Activated CD8-positive, alpha-beta memory T cell treated with anti-CD3 and anti-CD28 coated beads for 1 hour (primary cell): Measurements from ENCODE around the gene HOXA3.

ENCODE experiments used
- DNase-seq, 2 donors: peaks; one replicate each; pipeline ENCODE4 v3.0.0-alpha.2; 2020; ENCODE audit warnings: low read depth in 1 of 2; ENCODE audit errors: extremely low read depth in 1 of 2

HOXA3 gene

DNA sequence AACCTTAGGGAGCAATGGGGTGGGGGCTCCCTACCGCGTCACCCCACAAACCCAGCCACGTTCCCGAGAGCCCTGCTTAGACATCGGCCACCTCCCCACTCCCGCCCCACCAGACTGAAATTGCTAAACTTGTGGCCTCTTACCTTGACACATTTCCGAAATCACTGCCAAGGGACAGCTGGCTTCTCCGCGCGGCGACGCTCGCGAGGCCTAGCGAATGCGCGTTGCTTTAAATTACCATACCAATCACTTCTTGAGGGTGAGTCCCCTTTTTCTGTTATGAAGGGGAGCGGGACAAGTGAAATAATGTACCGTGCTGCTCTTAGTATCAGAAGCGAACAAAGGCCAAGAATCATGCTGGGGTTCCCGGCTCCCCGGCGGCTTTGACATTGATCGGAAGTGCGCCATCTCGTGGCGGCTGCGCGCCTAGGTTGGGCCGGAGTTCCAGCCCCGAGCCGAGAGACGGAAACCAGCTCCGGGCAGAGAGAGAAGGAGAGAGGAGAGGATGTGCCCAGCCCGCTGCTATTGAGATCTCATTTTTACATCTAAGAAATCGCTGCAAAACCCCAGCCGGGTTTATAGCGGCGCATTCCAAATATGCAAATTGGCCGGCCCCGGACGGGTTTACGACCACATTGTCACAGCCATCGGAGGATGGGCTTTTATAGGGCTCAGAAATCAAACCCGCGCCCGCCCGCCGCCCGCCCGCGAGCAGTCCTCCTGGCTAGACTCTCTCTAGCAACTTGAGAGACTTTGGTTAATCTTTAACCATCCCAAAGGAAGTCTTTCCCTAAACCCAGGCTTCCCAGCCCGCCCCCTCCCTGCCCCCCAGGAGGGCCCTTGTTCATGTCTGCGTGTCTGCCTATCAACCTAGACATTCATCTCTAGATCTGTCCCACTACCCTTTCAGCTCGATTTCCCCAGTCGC is 27.4 kb upstream of the HOXA3 start:
- no peak for DNase-seq

- DNase-seq = no peak
Observed at GRCh38 chr7:27179030-27179429, 26.6 kb upstream of the HOXA3 start.

- DNase-seq = no peak
Observed at GRCh38 chr7:27178366-27178765, 26.0 kb upstream of the HOXA3 start.

GRCh38 chr7:27177795-27178320 is 25.5 kb upstream of the HOXA3 start:
- DNase-seq = no peak

DNA sequence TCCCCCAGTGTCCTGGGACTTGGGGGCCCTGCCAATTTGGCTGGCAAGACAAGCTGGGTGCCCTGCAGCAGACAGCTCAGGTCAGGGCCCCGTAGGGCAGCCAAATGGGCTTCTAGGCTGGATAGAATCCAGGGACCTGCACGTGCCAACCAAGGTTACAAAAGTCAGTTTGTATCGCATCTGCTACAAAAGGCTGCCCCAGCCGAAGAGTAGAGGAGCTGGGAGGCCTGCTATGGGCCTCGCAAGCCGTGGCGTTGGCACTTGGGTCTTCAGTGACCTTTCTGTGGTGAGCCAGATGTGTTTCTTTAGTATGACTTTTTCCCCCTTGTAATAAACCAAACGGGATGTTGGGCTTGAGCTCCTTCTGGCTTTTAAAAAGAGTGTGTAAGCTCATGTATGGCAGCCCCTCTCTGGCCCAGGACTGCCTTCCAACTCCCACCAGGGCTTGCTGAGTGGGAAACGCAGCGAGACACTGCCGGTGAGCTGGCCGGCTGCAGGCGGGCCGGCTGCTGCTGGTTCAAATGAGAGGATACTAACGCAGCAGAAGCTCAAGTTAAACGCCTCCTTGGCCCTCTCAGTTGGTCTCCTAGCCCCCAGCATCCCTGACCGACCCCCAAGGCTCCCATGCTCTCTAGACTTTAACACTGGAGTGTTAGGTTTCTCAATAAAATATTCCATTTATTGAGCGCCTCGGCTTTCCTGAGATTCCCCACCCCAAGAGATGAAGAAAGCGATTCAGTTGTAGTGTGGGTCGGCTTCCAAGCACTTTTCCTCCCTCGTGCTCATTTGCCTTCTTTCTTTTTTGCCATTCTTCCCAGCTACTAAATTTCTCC is 24.8 kb upstream of the HOXA3 start:
- DNase-seq = no peak

DNA sequence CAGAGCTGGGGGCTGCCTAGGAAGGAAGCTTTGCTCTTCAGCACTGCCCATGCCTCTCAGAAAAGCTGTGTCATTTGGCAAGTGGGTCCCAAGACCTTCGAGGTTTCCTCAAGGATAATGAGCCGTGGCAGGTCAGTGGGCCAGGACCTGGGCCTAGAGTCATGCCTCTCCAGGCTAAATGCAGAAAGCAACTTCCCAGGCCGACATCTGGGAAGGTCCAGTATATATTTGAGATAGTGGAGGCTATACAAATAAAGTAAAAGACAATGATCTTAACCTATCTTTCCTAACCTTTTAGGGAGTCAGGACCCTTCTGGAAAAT is 24.1 kb upstream of the HOXA3 start:
- no peak for DNase-seq

- no peak for DNase-seq
Observed at GRCh38 chr7:27175626-27176523, 23.5 kb upstream of the HOXA3 start.

- DNase-seq = no peak
Observed at GRCh38 chr7:27174874-27175625, 22.7 kb upstream of the HOXA3 start.

DNA sequence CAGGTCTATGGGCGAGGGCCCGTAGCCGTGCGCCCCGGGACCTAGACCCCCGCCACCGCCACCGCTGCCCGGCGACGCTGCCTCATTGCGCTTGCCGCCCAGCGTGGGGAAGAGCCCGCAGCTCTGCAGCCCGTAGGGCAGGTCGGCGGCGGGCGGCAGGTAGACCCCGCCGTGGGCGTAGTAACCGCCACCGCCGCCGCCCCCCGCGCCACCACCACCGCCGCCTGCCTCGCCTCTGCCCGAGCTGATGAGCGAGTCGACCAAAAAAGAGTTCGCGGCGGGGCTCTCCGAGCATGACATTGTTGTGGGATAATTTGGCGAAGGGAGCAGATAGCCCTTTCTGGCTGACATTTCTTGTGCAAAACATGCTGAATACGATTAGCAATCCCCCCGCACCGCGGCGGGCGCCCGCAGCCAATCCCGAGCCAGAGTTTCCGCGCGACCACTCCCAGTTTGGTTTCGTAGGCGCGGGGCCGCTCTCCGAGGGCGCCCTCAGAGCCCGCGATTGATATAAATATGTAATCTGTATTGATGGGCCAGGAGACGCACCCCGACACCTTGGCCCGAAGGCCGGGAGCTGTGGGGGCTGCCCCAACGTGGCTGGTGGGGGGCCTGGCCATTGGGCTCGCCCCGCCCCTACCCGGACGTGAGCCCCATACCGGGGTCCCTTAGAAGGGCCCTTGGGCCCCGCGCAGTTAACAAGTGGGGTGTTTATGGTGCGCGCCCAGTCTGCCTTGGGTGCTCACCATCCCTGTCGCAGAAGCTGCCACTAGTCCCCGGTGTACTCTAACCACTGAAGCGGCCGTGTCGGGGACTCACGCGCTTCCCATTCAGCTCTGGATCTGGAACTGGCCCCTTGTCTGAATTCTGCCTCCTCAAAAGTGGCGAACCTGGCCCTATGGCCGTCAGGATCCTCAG is 21.8 kb upstream of the HOXA3 start, which contains the start of gene HOXA10:
HOXA10 (minus strand) TSS at position 365 of the 918 bp plus-strand sequence; CDS start at position 351, 14 bp downstream.
- no peak for DNase-seq

GRCh38 chr7:27173511-27173955 is 21.1 kb upstream of the HOXA3 start:
- DNase-seq = no peak

GRCh38 chr7:27172823-27173510 is 20.6 kb upstream of the HOXA3 start:
- no peak for DNase-seq

- no peak for DNase-seq
Observed at GRCh38 chr7:27172315-27172774, 20.0 kb upstream of the HOXA3 start.

- DNase-seq = no peak
Observed at GRCh38 chr7:27171637-27172314, 19.4 kb upstream of the HOXA3 start.

DNA sequence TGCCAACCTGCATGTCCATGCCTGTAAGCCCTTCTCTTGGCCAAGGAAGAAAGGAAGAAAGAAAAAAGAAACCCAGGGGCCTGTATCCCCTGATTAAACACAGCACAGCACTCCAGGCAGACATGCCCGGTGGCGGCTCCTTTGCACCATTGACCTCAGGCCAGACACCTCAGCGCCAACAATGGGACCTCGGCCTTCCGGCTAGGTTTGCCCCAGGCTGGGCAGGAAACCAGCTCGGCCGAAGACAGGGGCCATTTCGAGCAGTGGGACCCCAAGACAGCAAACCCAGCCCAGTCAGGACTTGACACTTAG is 18.9 kb upstream of the HOXA3 start:
- DNase-seq = no peak

GRCh38 chr7:27170426-27171324 is 18.3 kb upstream of the HOXA3 start:
- DNase-seq = no peak

GRCh38 chr7:27169658-27170425 is 17.5 kb upstream of the HOXA3 start:
- DNase-seq = no peak
